K562 (cell line): ENCODE results near the gene TFAP2B. TPM values are rescaled to one million over a fixed set of nuclear protein-coding genes. Genes with fewer than 3 reads are reported as not detected.

Experiments used
- polyA plus RNA-seq, 8 experiments: library from polyadenylated mRNA; depleted of rRNA in 4 of 8; stranded (reverse) in 5 of 8; unstranded in 3 of 8; fragments of >200 nt; fragmentation: Nextera tagmentation in 2 of 8; fragmentation: Illumina TruSeq in 1 of 8; extraction: Ambion mirVana in 2 of 8; extraction: Trizol in 1 of 8; gene quantifications; 2 replicates each; pipeline versions ENCODE4 v1.2.1 to v1.2.3, GENCODE V29; 2011 to 2014; ENCODE audit warnings: inconsistent platforms in 1 of 8, missing spikeins in 1 of 8
- total RNA-seq, 7 experiments: library from RNA; depleted of rRNA in 6 of 7; stranded (reverse); fragments of >200 nt in 6 of 7; fragmentation: Illumina TruSeq in 2 of 7; extraction: Trizol in 2 of 7; gene quantifications; 2 replicates each; pipeline versions ENCODE4 v1.2.1 to v1.2.3, GENCODE V29; 2011 to 2021; ENCODE audit warnings: low replicate concordance in 1 of 7

Gene TFAP2B
- total and polyA plus RNA-seq, 9 of the 15 experiments (the other 6 are each of a cell fraction or from before 2014, with no cell fraction given) = not detected

Other genes with a start within 250 kb of the TFAP2B start
- not detected in 2 replicates for gene TFAP2D, start 105.3 kb upstream of the TFAP2B start, total RNA-seq (2014; rRNA removed)
- not detected in 2 replicates for gene TFAP2D, start 105.3 kb upstream of the TFAP2B start, total RNA-seq (2014; rRNA removed; fragmentation: Illumina TruSeq; extraction: Trizol)
- not detected in 2 replicates for gene TFAP2D, start 105.3 kb upstream of the TFAP2B start, total RNA-seq (2015; rRNA removed; fragmentation: Illumina TruSeq; extraction: Trizol)
- not detected in 2 replicates for gene TFAP2D, start 105.3 kb upstream of the TFAP2B start, total RNA-seq (2021)
- gene TFAP2D, start 105.3 kb upstream of the TFAP2B start, polyA plus RNA-seq (2011; rRNA removed) = not detected in 2 replicates
- not detected in 2 replicates for gene TFAP2D, start 105.3 kb upstream of the TFAP2B start, polyA plus RNA-seq (2014; fragmentation: Illumina TruSeq; extraction: Trizol)
- not detected for gene TFAP2D, start 105.3 kb upstream of the TFAP2B start, polyA plus RNA-seq (2014; fragmentation: Nextera tagmentation; extraction: Ambion mirVana)
- gene TFAP2D, start 105.3 kb upstream of the TFAP2B start, polyA plus RNA-seq (2014; rRNA removed) = not detected in 2 replicates